SH-SY5Y (cell line): ENCODE results near the gene PRTN3.

Experiments
- GATA2 ChIP-seq: IDR thresholded peaks from 2 replicates; pipeline ENCODE4 v1.6.1; 2011; ENCODE audit warnings: mild to moderate bottlenecking, low read depth, low read length
- GATA3 ChIP-seq: IDR thresholded peaks from 2 replicates; pipeline ENCODE4 v1.6.1; 2011; ENCODE audit warnings: low read depth, mild to moderate bottlenecking, low read length, moderate library complexity

- TF ChIP-seq GATA2 (no peak), GATA3 (no peak)
These were observed 43.8 kb downstream of the PRTN3 start for GRCh38 chr19:884420-885211.
